HUES48 (cell line): ENCODE results near the gene DNLZ.

Experiments
- H3K27ac ChIP-seq: one replicate; pipeline ENCODE4 v1.7.0; 2013; ENCODE audit warnings: low read depth, low read length, inconsistent platforms
- H3K27me3 ChIP-seq: 2 replicates; pipeline ENCODE4 v1.6.1; 2013; ENCODE audit warnings: mild to moderate bottlenecking, low read length; ENCODE audit not compliant: control insufficient read depth, insufficient read depth
- H3K36me3 ChIP-seq: 2 replicates; pipeline ENCODE4 v1.6.1; 2013; ENCODE audit warnings: low read length; ENCODE audit not compliant: control insufficient read depth, insufficient read depth
- H3K4me1 ChIP-seq: 2 replicates; pipeline ENCODE4 v1.6.1; 2013; ENCODE audit warnings: mild to moderate bottlenecking, low read length; ENCODE audit not compliant: control insufficient read depth, insufficient read depth
- H3K4me3 ChIP-seq: 2 replicates; pipeline ENCODE4 v1.5.1; 2013; ENCODE audit warnings: mild to moderate bottlenecking, low read depth, low read length
- H3K9ac ChIP-seq: 2 replicates; pipeline ENCODE4 v1.6.1; 2013; ENCODE audit warnings: mild to moderate bottlenecking, low read depth, low read length, moderate library complexity
- H3K9me3 ChIP-seq: 2 replicates; pipeline ENCODE4 v1.6.1; 2013; ENCODE audit warnings: low read length; ENCODE audit not compliant: control insufficient read depth, insufficient read depth

Gene DNLZ

GRCh38 chr9:136374183-136374575, 10.6 kb upstream of the DNLZ start:
- Histone ChIP-seq H3K9ac (no peak overlapping the region), H3K36me3 (peaks cover 40% of the 10 kb centered on the region), H3K27me3 (no peaks in the 10 kb centered on the region), H3K4me3 (no peak overlapping the region), H3K4me1 (no peaks in the 10 kb centered on the region), H3K27ac (no peak overlapping the region), H3K9me3 (no peaks in the 10 kb centered on the region)

- Histone ChIP-seq H3K27ac (no peak within 1 kb of the TSS), H3K9me3 (no peaks in the 10 kb centered on the region), H3K27me3 (no peaks in the 10 kb centered on the region), H3K9ac (no peak within 1 kb of the TSS), H3K36me3 (peaks cover 35% of the 10 kb centered on the region), H3K4me3 (no peak within 1 kb of the TSS), H3K4me1 (no peaks in the 10 kb centered on the region)
Observed at GRCh38 chr9:136373300-136374182, 10.0 kb upstream of the DNLZ start, which contains the start of gene CARD9. Gene CARD9 (minus strand): TSS chr9:136373669. CDS start chr9:136372078, 1,591 bp downstream.

- H3K4me3 ChIP-seq = no peak overlapping the region
- no peaks in the 10 kb centered on the region for H3K27me3 ChIP-seq
- H3K27ac ChIP-seq = no peak overlapping the region
- H3K4me1 ChIP-seq = no peaks in the 10 kb centered on the region
- no peaks in the 10 kb centered on the region for H3K9me3 ChIP-seq
- H3K9ac ChIP-seq = no peak overlapping the region
- H3K36me3 ChIP-seq = peaks cover 30% of the 10 kb centered on the region
Observed at GRCh38 chr9:136372561-136373299, 9.2 kb upstream of the DNLZ start.

GRCh38 chr9:136372006-136372405, 8.5 kb upstream of the DNLZ start:
- Histone ChIP-seq H3K4me3 (no peak overlapping the region), H3K4me1 (no peaks in the 10 kb centered on the region), H3K27me3 (no peaks in the 10 kb centered on the region), H3K9me3 (no peaks in the 10 kb centered on the region), H3K9ac (no peak overlapping the region), H3K27ac (no peak overlapping the region), H3K36me3 (peaks cover 26% of the 10 kb centered on the region)

- Histone ChIP-seq H3K4me3 (no peak overlapping the region), H3K9ac (no peak overlapping the region), H3K27me3 (no peaks in the 10 kb centered on the region), H3K4me1 (no peaks in the 10 kb centered on the region), H3K36me3 (peaks cover 23% of the 10 kb centered on the region), H3K9me3 (no peaks in the 10 kb centered on the region), H3K27ac (no peak overlapping the region)
Observed at GRCh38 chr9:136371533-136371880, 8.0 kb upstream of the DNLZ start.

GRCh38 chr9:136370687-136371532, 7.4 kb upstream of the DNLZ start:
- H3K4me1 ChIP-seq = no peaks in the 10 kb centered on the region

GRCh38 chr9:136370037-136370436, 6.5 kb upstream of the DNLZ start:
- no peak overlapping the region for H3K4me3 ChIP-seq
- H3K36me3 ChIP-seq = peaks cover 8% of the 10 kb centered on the region
- H3K9ac ChIP-seq = no peak overlapping the region
- no peak overlapping the region for H3K27ac ChIP-seq
- no peaks in the 10 kb centered on the region for H3K4me1 ChIP-seq
- no peaks in the 10 kb centered on the region for H3K27me3 ChIP-seq
- no peaks in the 10 kb centered on the region for H3K9me3 ChIP-seq

More at GRCh38 chr9:136370687-136371532, 7.4 kb upstream of the DNLZ start:
- no peaks in the 10 kb centered on the region for H3K27me3 ChIP-seq
- peaks cover 17% of the 10 kb centered on the region for H3K36me3 ChIP-seq
- H3K9me3 ChIP-seq = no peaks in the 10 kb centered on the region
- H3K4me3 ChIP-seq = no peak overlapping the region
- H3K27ac ChIP-seq = no peak overlapping the region
- H3K9ac ChIP-seq = no peak overlapping the region

- peaks cover 4% of the 10 kb centered on the region; the same call in 1 of the 2 replicates for H3K4me1 ChIP-seq
- no peak overlapping the region for H3K9ac ChIP-seq
- no peaks in the 10 kb centered on the region for H3K9me3 ChIP-seq
- H3K27me3 ChIP-seq = no peaks in the 10 kb centered on the region
- no peak overlapping the region for H3K27ac ChIP-seq
- no peak overlapping the region for H3K4me3 ChIP-seq
- H3K36me3 ChIP-seq = no peaks in the 10 kb centered on the region
Observed at GRCh38 chr9:136368190-136368589, 4.6 kb upstream of the DNLZ start.

GRCh38 chr9:136367296-136368145, 4.0 kb upstream of the DNLZ start:
- Histone ChIP-seq H3K27me3 (no peaks in the 10 kb centered on the region), H3K9ac (no peak overlapping the region), H3K9me3 (no peaks in the 10 kb centered on the region), H3K36me3 (no peaks in the 10 kb centered on the region), H3K4me1 (peaks cover 4% of the 10 kb centered on the region; the same call in 1 of the 2 replicates), H3K27ac (no peak overlapping the region), H3K4me3 (no peak overlapping the region)

GRCh38 chr9:136366826-136367225, 3.3 kb upstream of the DNLZ start:
- peaks cover 4% of the 10 kb centered on the region; the same call in 1 of the 2 replicates for H3K4me1 ChIP-seq
- no peak overlapping the region for H3K27ac ChIP-seq
- no peaks in the 10 kb centered on the region for H3K9me3 ChIP-seq
- H3K27me3 ChIP-seq = no peaks in the 10 kb centered on the region
- H3K36me3 ChIP-seq = peaks cover under 1% of the 10 kb centered on the region; the same call in 1 of the 2 replicates
- no peak overlapping the region for H3K4me3 ChIP-seq
- H3K9ac ChIP-seq = no peak overlapping the region
